Stomach (tissue), 4 donors: Measurements from ENCODE around the gene CYB5B.

Experiments used
- POLR2A ChIP-seq, 4 donors: fragments of 450-650 bp; IDR thresholded peaks; one replicate each; pipeline ENCODE4 v1.6.1; 2016; ENCODE audit warnings: antibody characterized with exemption in 4 of 4, control low read depth in 2 of 4, mild to moderate bottlenecking in 1 of 4, moderate library complexity in 1 of 4
- TF ChIP-seq, protein P1 (sequence below), 7 experiments: fragments of 450-650 bp in 4 of 7; fragments of 200-600 bp in 3 of 7; sonication (generic) in 3 of 7; IDR thresholded peaks; one replicate each; pipeline ENCODE4 v1.5.1; 2016 to 2019; ENCODE audit warnings: antibody characterized with exemption in 7 of 7, control low read depth in 2 of 7, mild to moderate bottlenecking in 1 of 7

DNA sequence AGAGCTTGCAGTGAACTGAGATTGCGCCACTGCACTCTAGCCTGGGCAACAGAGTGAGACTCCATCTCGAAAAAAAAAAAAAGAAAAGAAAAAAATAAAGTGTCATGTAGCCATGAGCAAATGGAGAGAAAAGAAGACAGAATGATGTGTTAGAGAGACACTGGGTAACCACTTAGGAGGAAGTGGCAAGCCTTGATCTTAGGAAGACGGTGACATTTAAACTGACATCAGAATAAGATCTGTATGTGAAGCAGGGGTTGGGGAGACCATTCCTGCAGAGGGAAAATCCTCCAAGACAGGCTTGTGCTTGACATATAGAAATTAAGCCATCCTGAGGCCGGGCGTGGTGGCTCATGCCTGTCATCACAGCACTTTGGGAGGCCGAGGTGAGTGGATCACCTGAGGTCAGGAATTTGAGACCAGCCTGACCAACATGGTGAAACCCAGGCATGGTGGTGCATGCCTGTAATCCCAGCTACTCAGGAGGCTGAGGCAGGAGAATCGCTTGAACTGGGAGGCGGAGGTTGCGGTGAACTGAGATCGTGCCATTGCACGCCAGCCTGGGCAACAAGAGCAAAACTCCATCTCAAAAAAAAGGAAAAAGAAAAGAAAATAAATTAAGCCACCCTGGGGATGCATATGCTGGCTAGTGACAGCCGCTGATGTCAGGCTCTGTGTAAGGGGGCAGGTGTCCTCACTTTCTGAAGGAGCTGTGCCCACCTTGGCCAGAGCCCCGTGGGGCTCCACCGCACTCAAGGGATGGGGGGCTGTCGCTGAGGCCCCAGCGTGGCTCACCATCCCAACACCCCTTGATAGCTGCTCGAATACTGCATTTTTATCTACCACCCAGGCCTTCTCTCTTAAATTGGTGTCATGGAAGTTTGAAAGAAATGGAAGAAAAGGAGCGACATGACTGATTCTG, 13.1 kb upstream of the CYB5B start:
- no peak for TF ChIP-seq POLR2A (IDR thresholded peaks at IDR 0.05)
- TF ChIP-seq, protein P1, sequence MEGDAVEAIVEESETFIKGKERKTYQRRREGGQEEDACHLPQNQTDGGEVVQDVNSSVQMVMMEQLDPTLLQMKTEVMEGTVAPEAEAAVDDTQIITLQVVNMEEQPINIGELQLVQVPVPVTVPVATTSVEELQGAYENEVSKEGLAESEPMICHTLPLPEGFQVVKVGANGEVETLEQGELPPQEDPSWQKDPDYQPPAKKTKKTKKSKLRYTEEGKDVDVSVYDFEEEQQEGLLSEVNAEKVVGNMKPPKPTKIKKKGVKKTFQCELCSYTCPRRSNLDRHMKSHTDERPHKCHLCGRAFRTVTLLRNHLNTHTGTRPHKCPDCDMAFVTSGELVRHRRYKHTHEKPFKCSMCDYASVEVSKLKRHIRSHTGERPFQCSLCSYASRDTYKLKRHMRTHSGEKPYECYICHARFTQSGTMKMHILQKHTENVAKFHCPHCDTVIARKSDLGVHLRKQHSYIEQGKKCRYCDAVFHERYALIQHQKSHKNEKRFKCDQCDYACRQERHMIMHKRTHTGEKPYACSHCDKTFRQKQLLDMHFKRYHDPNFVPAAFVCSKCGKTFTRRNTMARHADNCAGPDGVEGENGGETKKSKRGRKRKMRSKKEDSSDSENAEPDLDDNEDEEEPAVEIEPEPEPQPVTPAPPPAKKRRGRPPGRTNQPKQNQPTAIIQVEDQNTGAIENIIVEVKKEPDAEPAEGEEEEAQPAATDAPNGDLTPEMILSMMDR (IDR thresholded peaks at IDR 0.05) = no peak
